ENCODE results near the gene FER. TPM values are rescaled to one million over a fixed set of nuclear protein-coding genes. Genes with fewer than 3 reads are reported as not detected.

Gene FER
- total and polyA plus RNA-seq, 10 of the 15 experiments (the other 5 are each of a cell fraction or from before 2014, with no cell fraction given) = 4.4 to 19.1 (median 9.6) TPM

- POLR2A ChIA-PET = no interaction called here
- Histone ChIP-seq H3K9me3 (replicated peaks; ENCODE audit: control insufficient read depth, insufficient read depth, low read length) (no peaks in the 10 kb centered on the region), H3K27ac (ENCODE audit: control insufficient read depth, insufficient read depth) (no peak overlapping the region), H3K4me2 (ENCODE audit: control insufficient read depth, insufficient read depth) (no peak overlapping the region), H3K36me3 (ENCODE audit: control insufficient read depth in 2 of 2, insufficient read depth in 2 of 2, low read length in 1 of 2) (no peaks in the 10 kb centered on the region), H3K27me3 (replicated peaks in 1 of 2; ENCODE audit: control insufficient read depth in 2 of 2, insufficient read depth in 2 of 2, low read length in 1 of 2) (no peaks in the 10 kb centered on the region), H3K79me2 (ENCODE audit: control insufficient read depth, insufficient read depth, low read length) (no peaks in the 10 kb centered on the region), H3K4me1 (ENCODE audit: control insufficient read depth, insufficient read depth, low read length) (no peaks in the 10 kb centered on the region), H4K20me1 (ENCODE audit: control insufficient read depth, insufficient read depth) (no peaks in the 10 kb centered on the region), H3K9ac (ENCODE audit: control insufficient read depth, insufficient read depth, low read length) (no peak overlapping the region), H3K4me3 (no peak overlapping the region), H2AFZ (ENCODE audit: control insufficient read depth, low read depth, low read length) (no peak overlapping the region)
- in situ Hi-C loops (cut with MboI) (no loop called here), intact Hi-C loops (cut with micrococcal nuclease; ENCODE audit: unreplicated experiment) (no loop called here)
- RAD21 ChIA-PET (ENCODE audit: unreplicated experiment) = no interaction called here
- 81% methylated on average over 4 of the region's 4 CpGs for WGBS (ENCODE audit: insufficient coverage, insufficient replicate concordance, low lambda C conversion rate, missing lambda C conversion rate)
- SMC1A ChIA-PET (ENCODE audit: uncharacterized antibody, unreplicated experiment) = no interaction called here
- no peak for ATAC-seq
- no peak for FAIRE-seq
- CTCF ChIA-PET = no interaction called here
- no peak for DNase-seq (ENCODE audit: low read depth, low spot score)
- no TSS peak for BruUV-seq (replicated peaks)
- TF ChIP-seq CBFB (IDR thresholded peaks at IDR 0.05; ENCODE audit: low read depth) = no peak
- TF ChIP-seq KLF5 (IDR thresholded peaks at IDR 0.05; ENCODE audit: partially characterized antibody) = no peak
- no peak for TF ChIP-seq E2F4 (IDR thresholded peaks at IDR 0.05; ENCODE audit: low read depth, low read length)
Observed at GRCh38 chr5:109005297-109006009, 257.8 kb downstream of the FER start.

GRCh38 chr5:109006129-109006528, 258.4 kb downstream of the FER start:
- WGBS (ENCODE audit: insufficient coverage, insufficient replicate concordance, low lambda C conversion rate, missing lambda C conversion rate) = 100% methylated on average over 6 of the region's 6 CpGs
- no peak for DNase-seq (ENCODE audit: low read depth, low spot score)
- no peak for TF ChIP-seq CREM (IDR thresholded peaks at IDR 0.05; ENCODE audit: low read depth)
- no peak for TF ChIP-seq HDAC6 (IDR thresholded peaks at IDR 0.05; ENCODE audit: unreplicated experiment)
- no peak for TF ChIP-seq RB1 (IDR thresholded peaks at IDR 0.05; ENCODE audit: borderline replicate concordance)
- no peak for TF ChIP-seq E2F8 (IDR thresholded peaks at IDR 0.05; ENCODE audit: low read depth, partially characterized antibody)
- TF ChIP-seq CBX5 (IDR thresholded peaks at IDR 0.05; ENCODE audit: low read depth) = no peak
- no peak for TF ChIP-seq ZNF274 (IDR thresholded peaks at IDR 0.05; ENCODE audit: insufficient read depth, insufficient read length)
- no peak for TF ChIP-seq ZBTB33 (IDR thresholded peaks at IDR 0.05)
- TF ChIP-seq IRF4 (IDR thresholded peaks at IDR 0.05; ENCODE audit: low read depth, low read length) = no peak
- no peak for TF ChIP-seq MTA3 (IDR thresholded peaks at IDR 0.05; ENCODE audit: borderline replicate concordance, low read length)
- no peak for TF ChIP-seq IKZF2 (IDR thresholded peaks at IDR 0.05)

More at GRCh38 chr5:109006129-109006528, 258.4 kb downstream of the FER start:
- RAD21 ChIA-PET (ENCODE audit: unreplicated experiment) = no interaction called here
- Histone ChIP-seq H3K9ac (ENCODE audit: control insufficient read depth, insufficient read depth, low read length) (no peak overlapping the region), H3K4me2 (ENCODE audit: control insufficient read depth, insufficient read depth) (no peak overlapping the region), H3K27me3 (replicated peaks in 1 of 2; ENCODE audit: control insufficient read depth in 2 of 2, insufficient read depth in 2 of 2, low read length in 1 of 2) (no peaks in the 10 kb centered on the region), H3K4me1 (ENCODE audit: control insufficient read depth, insufficient read depth, low read length) (no peaks in the 10 kb centered on the region), H3K36me3 (ENCODE audit: control insufficient read depth in 2 of 2, insufficient read depth in 2 of 2, low read length in 1 of 2) (no peaks in the 10 kb centered on the region), H2AFZ (ENCODE audit: control insufficient read depth, low read depth, low read length) (no peak overlapping the region), H4K20me1 (ENCODE audit: control insufficient read depth, insufficient read depth) (no peaks in the 10 kb centered on the region), H3K79me2 (ENCODE audit: control insufficient read depth, insufficient read depth, low read length) (no peaks in the 10 kb centered on the region), H3K9me3 (replicated peaks; ENCODE audit: control insufficient read depth, insufficient read depth, low read length) (no peaks in the 10 kb centered on the region), H3K4me3 (no peak overlapping the region), H3K27ac (ENCODE audit: control insufficient read depth, insufficient read depth) (no peak overlapping the region)
- FAIRE-seq (no peak), ATAC-seq (no peak)
- SMC1A ChIA-PET (ENCODE audit: uncharacterized antibody, unreplicated experiment) = no interaction called here
- intact Hi-C loops (cut with micrococcal nuclease; ENCODE audit: unreplicated experiment) = no loop called here
- POLR2A ChIA-PET = no interaction called here
- BruUV-seq (replicated peaks) = no TSS peak
- in situ Hi-C loops (cut with MboI) = no loop called here
- CTCF ChIA-PET = no interaction called here
